SK-N-SH treated with all-trans-retinoic acid at 6 μM for 48 hours (cell line): ENCODE data around the gene ALDH1L2.

ENCODE experiments used
- ATAC-seq: fragments of 200-7000 bp; cut with Tn5 transposase; 3 replicates; pipeline ENCODE4 v1.9.1; 2020; ENCODE audit warnings: mild to moderate bottlenecking, moderate library complexity
- ARNTL ChIP-seq: fragments of 450-650 bp; formaldehyde crosslinking; IDR thresholded peaks from 2 replicates; pipeline ENCODE4 v1.5.0; 2020; ENCODE audit warnings: low read depth, mild to moderate bottlenecking, moderate library complexity, borderline replicate concordance
- CREB5 ChIP-seq: fragments of 250-450 bp; sonication (Bioruptor Pico); IDR thresholded peaks from 2 replicates; pipeline ENCODE4 v1.5.1; 2020; ENCODE audit warnings: low read depth, mild to moderate bottlenecking, moderate library complexity
- CSDC2 ChIP-seq: fragments of 250-450 bp; sonication (Bioruptor Pico); IDR thresholded peaks from 2 replicates; pipeline ENCODE4 v1.5.0; 2020; ENCODE audit warnings: mild to moderate bottlenecking, moderate library complexity
- CSRNP3 ChIP-seq: fragments of 250-450 bp; sonication (Bioruptor Pico); IDR thresholded peaks from 2 replicates; pipeline ENCODE4 v1.5.1; 2021; ENCODE audit warnings: mild to moderate bottlenecking, moderate library complexity
- ESRRG ChIP-seq: fragments of 250-450 bp; sonication (Bioruptor Pico); IDR thresholded peaks from 2 replicates; pipeline ENCODE4 v1.6.1; 2021; ENCODE audit warnings: mild to moderate bottlenecking
- ISL1 ChIP-seq: fragments of 250-450 bp; sonication (Bioruptor Pico); IDR thresholded peaks from 2 replicates; pipeline ENCODE4 v2.1.2; 2022; ENCODE audit warnings: mild to moderate bottlenecking, moderate library complexity
- OSR1 ChIP-seq: fragments of 250-450 bp; sonication (Bioruptor Pico); IDR thresholded peaks from 2 replicates; pipeline ENCODE4 v1.8.0; 2022; ENCODE audit warnings: moderate library complexity, mild to moderate bottlenecking, inconsistent platforms
- POU6F1 ChIP-seq: fragments of 250-450 bp; sonication (Bioruptor Pico); IDR thresholded peaks from 2 replicates; pipeline ENCODE4 v1.8.0; 2021; ENCODE audit warnings: low read depth, mild to moderate bottlenecking, moderate library complexity, borderline replicate concordance
- PPARA ChIP-seq: fragments of 250-450 bp; sonication (Bioruptor Pico); IDR thresholded peaks from 2 replicates; pipeline ENCODE4 v1.5.0; 2020; ENCODE audit warnings: mild to moderate bottlenecking, borderline replicate concordance
- RARB ChIP-seq: fragments of 250-450 bp; sonication (Bioruptor Pico); IDR thresholded peaks from 2 replicates; pipeline ENCODE4 v1.8.0; 2021; ENCODE audit warnings: mild to moderate bottlenecking, moderate library complexity
- SNAI2 ChIP-seq: fragments of 250-450 bp; sonication (Bioruptor Pico); IDR thresholded peaks from 2 replicates; pipeline ENCODE4 v1.5.0; 2020; ENCODE audit warnings: mild to moderate bottlenecking, moderate library complexity
- TCF4 ChIP-seq: fragments of 250-450 bp; sonication (Bioruptor Pico); IDR thresholded peaks from 2 replicates; pipeline ENCODE4 v1.8.0; 2021; ENCODE audit warnings: mild to moderate bottlenecking, moderate library complexity, borderline replicate concordance
- TOX ChIP-seq: fragments of 250-450 bp; sonication (Bioruptor Pico); IDR thresholded peaks from 2 replicates; pipeline ENCODE4 v1.8.0; 2021; ENCODE audit warnings: mild to moderate bottlenecking, moderate library complexity, borderline replicate concordance
- TSHZ2 ChIP-seq: fragments of 250-450 bp; sonication (Bioruptor Pico); IDR thresholded peaks from 2 replicates; pipeline ENCODE4 v1.5.0; 2020; ENCODE audit warnings: mild to moderate bottlenecking, moderate library complexity
- ZC3H10 ChIP-seq: fragments of 250-450 bp; sonication (Bioruptor Pico); IDR thresholded peaks from 2 replicates; pipeline ENCODE4 v1.5.1; 2021; ENCODE audit warnings: mild to moderate bottlenecking, moderate library complexity
- ZFP3 ChIP-seq: fragments of 250-450 bp; sonication (Bioruptor Pico); IDR thresholded peaks from 2 replicates; pipeline ENCODE4 v1.5.0; 2020; ENCODE audit warnings: mild to moderate bottlenecking, moderate library complexity
- ZFP30 ChIP-seq: fragments of 450-650 bp; formaldehyde crosslinking; IDR thresholded peaks from 2 replicates; pipeline ENCODE4 v1.5.0; 2022; ENCODE audit warnings: mild to moderate bottlenecking, moderate library complexity
- ZNF565 ChIP-seq: fragments of 450-650 bp; formaldehyde crosslinking; conservative IDR thresholded peaks from 2 replicates; pipeline ENCODE4 v1.5.0; 2020; ENCODE audit warnings: low read depth, mild to moderate bottlenecking, moderate library complexity
- ZNF8 ChIP-seq: fragments of 450-650 bp; formaldehyde crosslinking; IDR thresholded peaks from 2 replicates; pipeline ENCODE4 v1.5.0; 2020; ENCODE audit warnings: mild to moderate bottlenecking, moderate library complexity

Gene ALDH1L2

GRCh38 chr12:105015543-105015942 is 68.7 kb downstream of the ALDH1L2 start:
- no peak for ATAC-seq
- no peak for TF ChIP-seq POU6F1 (CRISPR knock-in tag)
- TF ChIP-seq, all 23 proteins: peak for 0

GRCh38 chr12:105014603-105015002 is 69.7 kb downstream of the ALDH1L2 start:
- ATAC-seq, result no peak
- no peak for TF ChIP-seq CSRNP3 (CRISPR knock-in tag)
- no peak for TF ChIP-seq ZNF565 (CRISPR knock-in tag)

GRCh38 chr12:105013892-105014291 is 70.4 kb downstream of the ALDH1L2 start:
- TF ChIP-seq PPARA (no peak), ZFP3 (no peak), ZNF8 (no peak), TOX (CRISPR knock-in tag) (no peak), CSRNP3 (CRISPR knock-in tag) (no peak), TSHZ2 (CRISPR knock-in tag) (no peak), POU6F1 (CRISPR knock-in tag) (no peak), SNAI2 (no peak), ZC3H10 (CRISPR knock-in tag) (no peak), ZFP30 (no peak)
- ATAC-seq, result no peak

- TF ChIP-seq ISL1 (CRISPR knock-in tag), result no peak
- TF ChIP-seq POU6F1 (CRISPR knock-in tag), result no peak
- TF ChIP-seq ZNF8, result no peak
- TF ChIP-seq CSDC2 (CRISPR knock-in tag), result no peak
- TF ChIP-seq TCF4, result no peak
- TF ChIP-seq ZNF565 (CRISPR knock-in tag), result no peak
- no peak for TF ChIP-seq ESRRG (CRISPR knock-in tag)
- TF ChIP-seq RARB (CRISPR knock-in tag), result no peak
- TF ChIP-seq CREB5 (CRISPR knock-in tag), result no peak
- TF ChIP-seq ARNTL, result no peak
- TF ChIP-seq OSR1 (CRISPR knock-in tag), result no peak
- no peak for TF ChIP-seq CSRNP3 (CRISPR knock-in tag)
- no peak for TF ChIP-seq ZFP3
- no peak for ATAC-seq
Observed at GRCh38 chr12:105001476-105001875, 82.8 kb downstream of the ALDH1L2 start.
